ENCODE measurements around the gene SORCS3.

SORCS3 gene

DNA sequence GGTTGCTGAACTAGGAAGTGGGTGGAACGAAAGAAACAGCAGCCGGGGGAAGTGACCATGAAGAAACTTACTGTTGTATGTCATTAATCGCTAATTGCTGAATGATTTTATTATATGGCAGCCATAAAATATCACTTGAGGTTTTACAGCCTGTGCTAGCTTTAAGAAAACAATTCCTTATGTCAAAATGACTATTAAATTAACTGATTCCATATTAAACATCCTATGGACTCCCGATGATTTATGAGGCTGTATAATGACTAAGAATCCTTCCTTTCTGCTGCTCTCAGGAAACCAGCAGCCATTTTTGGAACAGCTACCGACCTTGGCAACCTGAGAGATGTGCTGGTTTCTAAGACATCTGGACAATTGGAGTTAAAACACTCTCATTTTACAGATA, 421.9 kb downstream of the SORCS3 start:
- no peaks in the 10 kb centered on the region for H3K27me3 ChIP-seq

DNA sequence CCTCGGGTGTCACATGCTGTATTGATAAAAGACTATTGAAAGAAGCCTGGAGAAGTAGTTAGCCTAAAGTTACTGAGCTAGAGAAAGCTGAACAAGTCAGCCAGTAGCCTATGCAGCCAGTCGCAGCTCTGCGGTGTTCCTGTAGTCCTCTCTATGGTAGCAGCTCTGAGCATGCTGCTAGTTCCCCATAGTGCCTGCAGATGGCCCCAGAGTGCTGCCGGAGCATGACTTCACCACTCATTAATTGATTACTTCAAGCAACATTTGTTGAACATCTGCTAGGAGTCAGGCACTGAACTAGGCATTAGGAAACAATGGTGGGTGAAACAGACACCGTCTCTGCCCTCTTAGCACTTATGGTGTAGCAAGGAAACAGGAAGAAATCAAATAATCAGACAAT, 422.7 kb downstream of the SORCS3 start:
- no peaks in the 10 kb centered on the region for H3K4me1 ChIP-seq (ENCODE audit: control insufficient read depth in 1 of 2, insufficient read depth in 1 of 2, low read depth in 1 of 2, low read length in 1 of 2)
- H3K9me3 ChIP-seq = no peaks in the 10 kb centered on the region
- no peaks in the 10 kb centered on the region for H3K36me3 ChIP-seq
- H3K27ac ChIP-seq = no peak overlapping the region
- H3K27me3 ChIP-seq = no peaks in the 10 kb centered on the region
- H3K4me3 ChIP-seq (ENCODE audit: low read depth in 1 of 2, low read length in 1 of 2) = no peak overlapping the region
- TF ChIP-seq, protein P1, sequence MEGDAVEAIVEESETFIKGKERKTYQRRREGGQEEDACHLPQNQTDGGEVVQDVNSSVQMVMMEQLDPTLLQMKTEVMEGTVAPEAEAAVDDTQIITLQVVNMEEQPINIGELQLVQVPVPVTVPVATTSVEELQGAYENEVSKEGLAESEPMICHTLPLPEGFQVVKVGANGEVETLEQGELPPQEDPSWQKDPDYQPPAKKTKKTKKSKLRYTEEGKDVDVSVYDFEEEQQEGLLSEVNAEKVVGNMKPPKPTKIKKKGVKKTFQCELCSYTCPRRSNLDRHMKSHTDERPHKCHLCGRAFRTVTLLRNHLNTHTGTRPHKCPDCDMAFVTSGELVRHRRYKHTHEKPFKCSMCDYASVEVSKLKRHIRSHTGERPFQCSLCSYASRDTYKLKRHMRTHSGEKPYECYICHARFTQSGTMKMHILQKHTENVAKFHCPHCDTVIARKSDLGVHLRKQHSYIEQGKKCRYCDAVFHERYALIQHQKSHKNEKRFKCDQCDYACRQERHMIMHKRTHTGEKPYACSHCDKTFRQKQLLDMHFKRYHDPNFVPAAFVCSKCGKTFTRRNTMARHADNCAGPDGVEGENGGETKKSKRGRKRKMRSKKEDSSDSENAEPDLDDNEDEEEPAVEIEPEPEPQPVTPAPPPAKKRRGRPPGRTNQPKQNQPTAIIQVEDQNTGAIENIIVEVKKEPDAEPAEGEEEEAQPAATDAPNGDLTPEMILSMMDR (IDR thresholded peaks at IDR 0.05) = no peak

More for the DNA sequence above, 421.9 kb downstream of the SORCS3 start:
- no peak overlapping the region for H3K27ac ChIP-seq
- TF ChIP-seq, protein P1 (IDR thresholded peaks at IDR 0.05) = no peak
- no peaks in the 10 kb centered on the region for H3K9me3 ChIP-seq
- H3K4me3 ChIP-seq (ENCODE audit: low read depth in 1 of 2, low read length in 1 of 2) = no peak overlapping the region
- no peaks in the 10 kb centered on the region for H3K4me1 ChIP-seq (ENCODE audit: control insufficient read depth in 1 of 2, insufficient read depth in 1 of 2, low read depth in 1 of 2, low read length in 1 of 2)
- H3K36me3 ChIP-seq = no peaks in the 10 kb centered on the region

DNA sequence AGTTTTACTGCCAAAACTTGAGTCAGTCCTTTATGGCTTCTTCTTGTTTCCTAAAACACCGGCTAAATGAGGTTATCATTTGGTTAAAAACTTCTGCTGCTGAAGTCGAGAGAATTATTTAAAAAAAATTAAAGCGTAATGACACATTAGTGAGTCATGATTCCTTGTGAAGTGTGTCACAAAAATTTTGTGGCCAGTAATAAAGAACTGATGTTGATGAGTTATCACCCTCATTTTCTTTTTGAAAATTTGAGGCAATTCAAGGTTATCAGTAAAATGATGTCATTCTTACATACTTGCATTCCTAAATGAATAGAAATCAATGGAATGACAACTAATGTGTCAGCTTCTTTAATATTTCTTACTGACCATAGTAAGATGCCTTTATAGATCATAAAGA, 427.4 kb downstream of the SORCS3 start:
- TF ChIP-seq, protein P1 (IDR thresholded peaks at IDR 0.05) = no peak
- no peak overlapping the region for H3K4me3 ChIP-seq (ENCODE audit: low read depth in 1 of 2, low read length in 1 of 2)
- no peaks in the 10 kb centered on the region for H3K9me3 ChIP-seq
- no peaks in the 10 kb centered on the region for H3K4me1 ChIP-seq (ENCODE audit: control insufficient read depth in 1 of 2, insufficient read depth in 1 of 2, low read depth in 1 of 2, low read length in 1 of 2)
- H3K27me3 ChIP-seq = no peaks in the 10 kb centered on the region
- H3K27ac ChIP-seq = no peak overlapping the region
- no peaks in the 10 kb centered on the region for H3K36me3 ChIP-seq

DNA sequence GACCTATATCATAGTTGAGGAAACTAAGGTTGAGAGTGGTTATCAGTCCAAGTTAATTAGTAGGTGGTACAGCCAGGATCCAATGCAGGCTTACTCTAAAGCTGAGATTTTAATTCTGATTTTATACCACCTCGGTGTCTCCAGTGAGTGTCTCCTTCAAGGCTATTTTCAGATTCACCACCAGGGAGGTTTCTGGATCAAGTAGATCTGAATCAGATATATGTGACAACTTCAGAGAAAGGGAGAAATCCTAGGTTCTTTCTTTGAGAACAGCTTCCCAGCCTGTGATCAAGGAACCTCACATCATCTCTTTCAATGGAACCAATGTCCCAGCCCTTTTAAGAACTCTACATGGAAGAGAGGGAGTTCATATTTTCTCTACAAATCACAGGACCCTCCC, 429.2 kb downstream of the SORCS3 start:
- Histone ChIP-seq H3K4me3 (ENCODE audit: low read depth in 1 of 2, low read length in 1 of 2) (no peak overlapping the region), H3K27ac (no peak overlapping the region), H3K27me3 (no peaks in the 10 kb centered on the region), H3K4me1 (ENCODE audit: control insufficient read depth in 1 of 2, insufficient read depth in 1 of 2, low read depth in 1 of 2, low read length in 1 of 2) (no peaks in the 10 kb centered on the region), H3K9me3 (no peaks in the 10 kb centered on the region), H3K36me3 (no peaks in the 10 kb centered on the region)
- TF ChIP-seq, protein P1 (IDR thresholded peaks at IDR 0.05) = no peak

DNA sequence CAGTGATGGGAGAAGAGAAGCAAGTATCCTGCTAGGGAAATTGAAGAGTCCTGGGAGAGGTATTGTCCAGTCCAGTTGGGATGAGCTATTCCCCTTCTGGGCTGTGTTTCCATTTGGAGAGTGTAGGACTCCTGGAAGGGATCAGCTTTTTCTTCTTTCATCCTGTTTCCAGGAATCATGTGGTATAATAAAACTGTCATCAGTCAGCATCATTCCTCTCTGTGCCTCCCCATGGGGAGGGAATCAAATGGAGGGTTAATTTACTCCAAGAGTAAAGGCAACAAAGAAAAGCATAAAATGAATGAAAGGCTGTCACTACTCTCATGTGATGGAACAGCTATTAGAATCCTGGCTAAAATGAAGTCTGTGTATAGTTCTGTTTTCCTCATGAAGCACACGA, 429.9 kb downstream of the SORCS3 start:
- H3K27ac ChIP-seq = no peak overlapping the region
- H3K4me1 ChIP-seq (ENCODE audit: control insufficient read depth in 1 of 2, insufficient read depth in 1 of 2, low read depth in 1 of 2, low read length in 1 of 2) = no peaks in the 10 kb centered on the region
- TF ChIP-seq, protein P1 (IDR thresholded peaks at IDR 0.05) = no peak
- no peaks in the 10 kb centered on the region for H3K27me3 ChIP-seq
- H3K4me3 ChIP-seq (ENCODE audit: low read depth in 1 of 2, low read length in 1 of 2) = no peak overlapping the region
- no peaks in the 10 kb centered on the region for H3K9me3 ChIP-seq
- no peaks in the 10 kb centered on the region for H3K36me3 ChIP-seq

DNA sequence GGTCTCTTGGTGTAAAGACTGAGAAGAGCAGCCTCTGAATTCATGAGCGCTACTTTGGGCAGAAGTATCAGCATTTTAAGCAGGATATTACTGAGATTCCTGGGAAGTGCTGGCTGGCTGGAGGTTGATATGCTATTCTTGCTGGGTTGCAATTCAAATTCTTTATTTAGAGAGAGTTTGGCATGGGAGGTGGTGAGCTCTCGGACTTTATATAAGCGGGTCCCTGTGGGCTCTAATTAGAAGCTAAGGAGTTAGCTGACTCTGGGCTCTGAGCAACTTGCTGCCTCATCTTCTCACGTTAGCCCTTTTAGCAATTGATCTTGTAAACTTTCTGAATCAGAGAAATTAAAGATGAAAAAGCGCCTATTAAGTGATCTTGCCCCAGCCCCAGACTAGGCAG, 430.9 kb downstream of the SORCS3 start:
- Histone ChIP-seq H3K4me1 (ENCODE audit: control insufficient read depth in 1 of 2, insufficient read depth in 1 of 2, low read depth in 1 of 2, low read length in 1 of 2) (no peaks in the 10 kb centered on the region), H3K27ac (no peak overlapping the region), H3K36me3 (no peaks in the 10 kb centered on the region), H3K4me3 (ENCODE audit: low read depth in 1 of 2, low read length in 1 of 2) (no peak overlapping the region), H3K9me3 (no peaks in the 10 kb centered on the region), H3K27me3 (no peaks in the 10 kb centered on the region)
- TF ChIP-seq, protein P1 (IDR thresholded peaks at IDR 0.05) = no peak

Data from neutrophil (primary cell).